Activated CD4-positive, alpha-beta T cell treated with anti-CD3 and anti-CD28 coated beads for 48 hours (primary cell): ENCODE results near the gene SLC10A6.

Source experiments
- DNase-seq: peaks from one replicate; pipeline ENCODE4 v3.0.0-alpha.2; 2020

The SLC10A6 gene

DNA sequence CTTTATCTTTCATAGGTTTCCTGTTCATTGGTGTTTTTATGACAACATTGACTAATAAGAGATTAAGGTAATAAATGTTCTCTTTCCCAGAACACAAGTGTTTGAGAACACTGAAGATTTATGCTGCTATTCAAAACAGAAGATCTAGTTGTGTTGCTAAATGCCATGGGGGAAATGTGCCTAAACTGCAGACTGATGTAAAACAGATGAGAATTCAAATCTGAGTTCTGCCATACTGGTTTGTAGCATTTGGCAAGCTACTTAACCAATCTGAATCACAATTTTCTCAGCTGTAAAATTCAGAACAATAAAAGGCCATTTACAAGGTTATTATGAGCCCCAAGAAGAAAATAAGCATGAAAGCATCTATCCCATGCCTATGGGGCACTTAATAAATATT, 2.3 kb downstream of the SLC10A6 start:
- DNase-seq: no peak

- DNase-seq: no peak
Observed at GRCh38 chr4:86845593-86845992, 3.6 kb downstream of the SLC10A6 start.

DNA sequence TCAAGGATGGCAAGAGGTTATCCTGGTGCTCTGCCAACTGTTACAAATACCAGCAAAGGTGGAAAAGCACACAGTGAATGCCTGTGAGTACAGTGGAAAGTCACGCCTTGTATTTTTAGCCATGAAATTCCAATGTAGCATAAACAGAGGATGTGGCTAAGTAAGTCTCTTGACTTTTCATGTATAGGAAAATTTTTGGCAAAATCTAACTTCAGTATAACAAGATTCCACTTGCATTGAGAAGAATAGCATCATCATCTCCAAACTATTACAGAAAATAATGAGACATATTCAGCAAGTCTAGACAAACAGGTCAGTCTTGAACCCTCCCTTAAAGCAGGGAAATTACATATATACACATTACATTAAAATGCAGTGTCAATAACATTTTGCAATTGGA, 7.9 kb downstream of the SLC10A6 start:
- no peak for DNase-seq

GRCh38 chr4:86840858-86841257, 8.3 kb downstream of the SLC10A6 start:
- no peak for DNase-seq

DNA sequence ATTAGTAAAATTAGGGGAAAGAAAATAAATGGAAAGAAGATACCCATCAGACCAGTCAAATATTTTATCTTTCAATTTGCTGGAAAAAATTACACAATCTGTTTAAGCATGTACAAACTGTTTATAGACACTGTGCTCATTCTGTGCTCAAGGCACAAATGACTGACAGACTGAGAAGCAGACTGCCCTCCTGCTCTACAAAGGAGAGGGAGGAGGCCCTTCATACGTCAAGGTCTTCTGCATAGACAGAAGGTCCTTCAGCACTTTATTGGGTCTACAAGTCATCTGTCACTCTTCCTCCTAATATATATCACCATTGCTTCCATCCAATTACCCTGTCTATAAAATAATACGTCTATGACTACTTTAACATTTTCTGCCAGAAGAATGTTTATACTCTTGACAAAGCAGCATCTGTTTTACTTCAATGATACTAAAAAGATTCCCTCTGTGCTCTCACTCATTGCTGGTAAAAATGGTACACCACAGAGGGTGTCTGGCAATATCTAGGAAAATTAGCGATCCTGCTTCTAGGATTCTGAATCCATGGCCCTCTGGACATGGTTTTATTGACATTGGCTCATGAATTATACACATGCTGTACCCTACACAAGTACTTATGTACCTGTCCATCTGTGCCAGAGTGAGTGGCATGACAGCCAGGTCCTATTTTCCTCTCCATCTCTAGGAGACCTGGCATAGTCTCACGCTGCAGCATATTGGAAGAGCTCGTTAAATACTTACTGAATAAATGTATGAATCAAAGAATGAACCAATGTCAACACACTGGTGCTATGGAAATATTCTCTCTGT, 11.3 kb downstream of the SLC10A6 start:
- no peak for DNase-seq

DNA sequence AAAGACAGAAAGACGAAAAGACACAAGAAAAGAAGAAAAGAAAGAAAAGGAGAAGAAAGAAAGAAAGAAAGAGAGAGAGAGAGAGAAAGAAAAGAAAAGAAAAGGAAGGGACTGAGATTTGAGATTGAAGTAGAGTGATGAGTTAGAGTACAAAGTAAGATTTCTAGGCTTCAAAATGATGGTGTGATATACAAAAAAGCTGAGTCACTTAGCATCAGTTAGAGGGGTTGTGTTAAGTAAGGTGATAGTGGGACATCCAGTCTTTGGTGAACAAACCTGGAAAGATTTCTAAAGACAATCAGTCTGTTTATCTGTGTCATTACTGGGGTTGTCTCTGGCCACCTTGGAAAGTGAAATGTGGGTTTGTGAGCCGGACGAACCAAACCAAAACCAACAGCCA, 13.5 kb downstream of the SLC10A6 start:
- no peak for DNase-seq

GRCh38 chr4:86834901-86835300, 14.3 kb downstream of the SLC10A6 start:
- no peak for DNase-seq

GRCh38 chr4:86833615-86834014, 15.6 kb downstream of the SLC10A6 start:
- DNase-seq: no peak

DNA sequence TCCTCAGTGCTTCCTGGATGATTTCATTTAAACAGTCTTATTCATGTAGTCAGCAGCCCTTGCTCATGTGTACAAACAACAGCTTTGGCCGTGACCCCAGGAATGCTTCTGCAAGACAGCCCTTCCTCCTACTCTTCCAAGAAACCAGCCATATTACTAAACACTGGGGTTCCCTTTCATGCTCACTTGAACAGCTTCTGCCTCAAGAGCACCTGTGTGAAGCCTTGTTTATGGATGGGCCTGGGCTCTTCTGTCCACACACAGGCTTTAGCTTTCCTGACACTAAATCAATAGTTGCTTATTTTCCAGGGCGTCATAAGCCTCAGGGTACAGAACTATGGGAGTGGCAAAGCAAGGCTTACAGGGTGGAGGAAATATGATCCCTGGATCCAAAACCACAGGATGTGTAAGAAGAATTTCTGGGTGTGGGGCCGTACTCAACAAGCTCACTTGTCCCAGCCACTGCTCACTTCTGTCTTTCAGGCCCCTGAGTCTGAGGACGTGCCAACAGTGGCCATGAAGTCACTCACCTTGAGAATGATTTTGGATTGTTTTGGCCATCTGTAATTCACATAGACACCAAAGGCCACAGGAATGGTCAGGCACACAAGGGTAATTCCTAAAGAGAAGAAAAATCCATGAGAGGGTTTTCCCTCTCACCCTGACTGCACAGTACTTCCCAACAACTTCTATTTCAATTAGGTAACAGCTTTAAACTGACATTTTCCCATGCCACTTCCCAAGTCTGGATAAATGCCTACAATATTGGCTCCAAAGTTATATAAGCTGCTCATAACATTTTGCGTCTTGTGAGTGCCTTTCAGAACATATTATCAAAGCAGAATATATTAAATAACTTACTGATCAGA, 17.7 kb downstream of the SLC10A6 start:
- DNase-seq: no peak

GRCh38 chr4:86825511-86825910, 23.7 kb downstream of the SLC10A6 start:
- no peak for DNase-seq

- no peak for DNase-seq
Observed at GRCh38 chr4:86822136-86822535, 27.0 kb downstream of the SLC10A6 start.

DNA sequence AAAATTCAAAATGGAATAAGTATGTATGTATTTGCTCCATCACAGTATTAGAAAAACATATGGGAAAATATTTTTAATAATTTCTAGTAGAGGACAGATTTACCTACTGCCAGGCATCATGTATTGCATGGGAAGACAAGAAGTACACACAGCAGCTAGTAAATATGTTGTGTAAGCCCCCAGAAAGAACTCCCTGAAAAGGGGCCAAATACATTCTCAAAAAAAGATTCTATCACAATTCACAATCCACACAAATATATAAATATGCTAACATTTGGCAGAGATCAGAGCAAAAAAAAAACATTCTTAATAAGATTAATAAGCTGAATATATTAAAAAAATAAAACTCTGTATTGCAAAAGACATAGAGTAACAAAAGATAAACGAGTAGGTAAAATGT, 28.0 kb downstream of the SLC10A6 start:
- no peak for DNase-seq

GRCh38 chr4:86819561-86819960, 29.6 kb downstream of the SLC10A6 start:
- no peak for DNase-seq

DNA sequence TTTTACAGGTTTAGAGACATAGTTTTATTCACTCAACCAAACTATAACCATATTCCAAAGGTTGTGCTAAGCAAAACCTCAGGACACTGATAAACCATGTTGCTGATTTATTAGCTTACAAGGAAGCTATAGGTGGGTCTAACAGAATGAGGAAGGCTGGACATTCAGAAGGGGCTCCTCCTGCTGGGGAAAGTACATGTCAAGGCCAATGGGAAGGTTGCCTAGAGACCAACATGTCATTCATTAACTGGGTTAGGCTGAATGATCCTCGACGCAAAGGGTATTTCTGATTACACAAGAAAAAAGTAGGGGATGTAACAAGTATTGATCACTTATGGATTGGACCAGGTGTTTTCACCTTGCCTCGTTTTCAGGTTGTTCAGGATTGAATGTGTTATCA, 30.3 kb downstream of the SLC10A6 start:
- no peak for DNase-seq

DNA sequence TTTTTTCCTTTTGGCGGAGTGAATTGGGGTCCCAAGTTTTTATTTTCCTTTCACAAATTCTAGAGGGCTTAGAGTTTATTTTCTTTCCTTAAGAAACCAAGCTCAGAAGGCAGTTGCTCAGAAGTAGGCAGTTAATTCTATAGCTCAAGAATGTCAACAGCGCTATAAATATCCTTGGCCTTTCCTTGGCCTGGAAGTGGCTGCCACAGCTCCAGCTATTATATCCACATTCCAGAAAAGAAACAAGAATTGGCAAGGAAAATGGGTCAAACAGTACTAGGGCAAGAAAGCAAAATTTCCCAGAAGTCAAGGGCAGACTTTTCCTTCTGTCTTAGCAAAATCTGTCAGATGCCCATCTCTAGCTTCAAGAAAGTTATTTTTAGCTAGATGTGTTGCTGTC, 31.0 kb downstream of the SLC10A6 start:
- no peak for DNase-seq

DNA sequence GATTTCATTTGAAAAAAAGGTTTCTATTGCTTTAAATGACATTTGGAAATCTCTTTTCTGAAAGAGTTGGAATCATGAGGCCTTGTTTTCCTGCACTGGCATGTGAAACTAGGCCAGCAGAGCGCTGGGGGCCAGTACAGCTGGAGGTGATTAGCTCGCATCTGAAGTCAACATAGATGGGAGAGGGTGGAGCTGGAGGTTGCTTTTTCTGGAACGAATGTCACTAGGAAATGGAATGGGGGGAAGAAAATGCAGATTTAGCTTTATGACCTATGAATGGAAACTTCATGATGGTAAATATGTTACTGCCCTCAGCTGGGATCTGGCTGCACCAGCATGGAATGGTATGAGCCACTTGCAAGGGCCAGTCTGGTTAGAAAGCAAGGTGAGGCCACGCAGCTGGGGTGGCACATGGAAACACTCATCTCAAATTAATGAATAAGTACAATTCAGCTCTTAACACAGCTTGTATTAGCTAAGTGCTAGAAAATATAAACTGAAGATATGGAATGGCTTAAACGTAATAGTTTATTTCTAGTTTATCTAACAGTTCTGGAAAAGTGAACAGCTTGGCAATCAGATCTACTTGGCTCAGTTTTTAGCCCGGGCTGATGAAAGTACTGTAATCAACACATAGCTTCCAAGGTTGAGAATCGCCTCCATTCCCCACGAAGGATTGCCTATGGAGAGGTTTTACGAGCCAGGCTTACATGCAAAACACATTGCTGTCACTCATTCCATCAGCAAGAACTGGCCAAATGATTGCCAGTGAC, 32.5 kb downstream of the SLC10A6 start:
- no peak for DNase-seq

DNA sequence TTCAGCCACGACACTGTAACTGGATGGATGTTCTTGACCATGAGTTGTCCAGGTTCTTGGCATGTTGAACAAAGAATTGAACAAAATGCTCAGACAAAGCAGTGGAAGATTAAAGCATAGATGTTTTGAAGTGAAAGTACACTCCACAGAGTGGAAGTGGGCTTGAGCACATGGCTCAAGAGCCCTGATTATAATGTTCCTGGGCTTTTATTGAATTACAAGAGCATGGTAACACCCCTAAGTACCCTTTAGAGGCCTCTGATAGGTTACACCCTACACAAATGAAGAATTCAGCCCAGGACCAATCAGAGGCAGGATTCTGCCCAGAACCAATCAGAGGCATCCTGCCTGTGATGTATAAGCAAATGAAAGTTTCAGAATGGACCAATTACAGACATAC, 33.5 kb downstream of the SLC10A6 start:
- no peak for DNase-seq

GRCh38 chr4:86810847-86811246, 38.3 kb downstream of the SLC10A6 start:
- DNase-seq: no peak

DNA sequence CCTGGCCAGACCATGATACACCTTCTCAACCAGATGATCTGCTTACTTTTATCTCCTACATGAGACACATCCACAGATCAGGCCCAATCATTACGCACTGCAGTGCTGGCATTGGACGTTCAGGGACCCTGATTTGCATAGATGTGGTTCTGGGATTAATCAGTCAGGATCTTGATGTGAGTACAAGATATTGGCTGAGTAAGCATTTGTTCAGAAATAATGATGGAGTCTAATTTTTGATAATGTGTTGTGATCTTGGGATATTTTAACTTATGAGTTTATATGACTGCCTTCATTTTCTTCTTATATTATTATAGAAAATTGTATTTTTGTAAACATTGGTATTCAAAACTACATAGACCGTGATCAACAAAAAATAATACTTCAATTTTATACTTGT, 39.4 kb downstream of the SLC10A6 start:
- no peak for DNase-seq

GRCh38 chr4:86791126-86791525, 58.1 kb downstream of the SLC10A6 start:
- DNase-seq: no peak

GRCh38 chr4:86788826-86789225, 60.4 kb downstream of the SLC10A6 start:
- no peak for DNase-seq

GRCh38 chr4:86778175-86778574, 71.0 kb downstream of the SLC10A6 start:
- DNase-seq: no peak

GRCh38 chr4:86775061-86775460, 74.1 kb downstream of the SLC10A6 start:
- no peak for DNase-seq
